Left colon (tissue), 2 donors: ENCODE measurements around the gene LRRTM3. TPM values are rescaled to one million over a fixed set of nuclear protein-coding genes. Genes with fewer than 3 reads are reported as not detected.

Experiments used
- ATAC-seq: fragments of 200-7000 bp; cut with Tn5 transposase; one replicate; pipeline ENCODE4 v1.9.1; 2020; ENCODE audit warnings: mild to moderate bottlenecking, moderate library complexity
- DNase-seq, 2 donors: peaks; one replicate each; pipeline ENCODE4 v3.0.0-alpha.2; 2020
- intact Hi-C, 2 donors: fragments of 100-400 bp; cut with DNase I in 1 of 2; cut with micrococcal nuclease in 1 of 2; formaldehyde crosslinking; loops; one replicate each; pipeline versions ENCODE4 v1.11.2 to v1.14.0; 2022; cut with DNase I, micrococcal nuclease
- total RNA-seq, 2 donors: library from RNA; stranded (reverse); fragmentation: NEBNext Ultra II Directional; extraction: Animal tissue kit (Norgen Biotek cat#: 25700); gene quantifications; one replicate each; pipeline ENCODE4 v1.2.1, GENCODE V29; 2021
- donor health status: DM: no; HTN: no; CAD: no.
- donor health status: DM: yes; HTN: yes; CAD: no.

The LRRTM3 gene
- total RNA-seq, 2 donors from 2014 or later: not detected

DNA sequence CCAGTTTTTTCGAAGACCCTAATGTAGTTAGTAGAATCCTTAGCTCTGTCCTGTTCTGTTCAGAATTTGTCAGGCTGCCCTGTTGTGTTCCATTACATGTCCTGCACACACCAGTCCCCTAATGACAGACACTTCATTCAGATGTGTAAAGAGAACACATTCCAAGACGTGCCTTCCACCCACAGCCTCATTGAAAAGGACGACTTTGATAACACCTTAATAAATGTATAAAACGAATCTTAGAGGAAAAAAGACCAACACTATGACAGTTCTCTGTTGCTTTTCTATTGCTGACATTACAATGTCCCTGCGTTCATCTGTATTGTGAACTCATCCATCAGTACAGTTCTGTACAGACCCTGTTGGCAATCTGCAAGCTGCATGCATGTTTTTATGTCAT is 3.5 kb downstream of the LRRTM3 start:
- intact Hi-C loops: no loop called here
- ATAC-seq (no peak), DNase-seq (no peak)

DNA sequence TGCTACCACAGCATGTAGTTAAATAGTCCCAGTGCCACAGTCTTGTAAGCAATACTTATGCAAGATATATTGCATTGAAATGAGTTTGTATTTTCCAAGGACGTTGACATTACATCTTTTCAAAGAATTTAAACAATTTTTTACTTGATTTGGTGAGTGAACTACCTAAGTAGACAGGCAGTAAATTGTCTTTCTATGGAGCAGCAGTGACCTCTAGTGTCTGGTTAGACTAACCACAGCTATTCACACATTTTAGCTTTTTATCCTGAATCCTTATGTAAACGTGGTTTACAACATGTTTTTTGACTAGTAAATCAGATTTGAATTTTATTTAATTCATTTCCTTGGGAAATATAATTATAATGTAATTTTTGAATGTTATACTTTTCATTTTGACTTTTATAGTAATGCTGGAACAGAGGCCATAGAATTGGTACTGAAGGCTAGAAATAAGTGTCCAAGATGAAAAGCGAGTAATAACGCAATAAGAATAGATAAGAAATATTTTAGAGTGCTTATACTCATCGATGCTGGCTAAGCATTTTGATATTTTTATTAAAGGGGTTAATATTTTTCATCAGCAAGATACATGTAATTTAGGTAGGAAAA is 5.6 kb downstream of the LRRTM3 start:
- intact Hi-C loops: no loop called here
- DNase-seq (no peak), ATAC-seq (peak; percentile 65)

DNA sequence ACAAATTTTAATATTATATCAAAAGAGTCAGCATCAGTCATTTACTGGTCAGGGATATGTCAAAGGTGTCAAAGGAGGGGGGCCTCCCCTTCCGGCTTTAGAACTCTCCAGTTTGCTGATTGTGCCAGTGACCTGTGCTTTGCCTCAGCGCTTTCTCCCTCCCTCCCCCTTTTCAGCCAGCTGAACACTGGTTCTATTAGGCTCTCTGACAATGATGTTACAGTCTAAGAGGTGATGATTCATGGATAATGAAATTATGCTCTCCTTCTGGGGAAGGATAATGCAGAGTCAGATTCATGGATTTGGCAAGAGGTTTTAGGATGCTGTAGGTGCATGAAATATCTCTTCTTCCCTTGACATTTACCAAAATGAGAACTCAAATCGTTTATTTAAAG is 6.1 kb downstream of the LRRTM3 start:
- no peak for DNase-seq
- ATAC-seq: no peak
- intact Hi-C loops: no loop called here

DNA sequence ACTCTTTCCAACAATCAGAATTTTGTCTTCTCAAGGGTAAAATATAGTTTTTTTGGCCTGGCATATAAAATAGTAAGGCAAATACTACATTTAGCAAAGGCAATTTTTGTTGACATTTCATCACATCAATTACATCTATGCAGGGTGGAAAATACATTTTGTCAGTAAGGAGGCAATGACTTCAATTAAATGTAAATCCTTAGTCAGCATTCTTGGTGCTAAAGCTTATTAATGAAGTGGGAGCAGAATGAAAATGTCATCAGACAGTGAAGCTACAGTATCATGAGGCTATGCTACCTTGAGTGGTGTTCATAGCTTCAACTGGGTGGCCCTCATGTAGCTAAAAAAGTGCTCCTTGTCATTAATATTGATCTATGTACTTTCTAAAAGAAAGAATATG is 8.9 kb downstream of the LRRTM3 start:
- intact Hi-C loops: no loop called here

DNA sequence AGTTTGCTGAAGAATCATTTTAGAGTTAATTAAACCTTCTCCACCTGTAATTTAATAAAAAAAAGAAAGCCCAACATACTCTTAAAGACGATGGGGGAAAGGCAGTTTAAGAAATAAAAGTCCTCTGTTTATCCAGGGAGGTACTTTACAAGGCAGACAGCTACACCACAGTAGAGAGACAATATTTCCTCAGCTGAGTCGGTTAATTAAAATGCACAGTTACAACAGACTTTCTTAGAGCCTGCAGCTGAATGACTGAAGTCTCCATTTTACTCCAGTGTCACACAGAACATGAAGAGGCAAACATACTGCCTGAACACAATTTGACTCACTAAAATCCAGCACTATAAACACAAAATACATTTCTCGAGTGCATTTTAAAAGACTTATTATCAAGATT is 15.1 kb downstream of the LRRTM3 start:
- no peak for DNase-seq
- intact Hi-C loops: no loop called here
- ATAC-seq: peak; percentile 66

More for the DNA sequence above, 8.9 kb downstream of the LRRTM3 start:
- ATAC-seq (no peak), DNase-seq (no peak)

DNA sequence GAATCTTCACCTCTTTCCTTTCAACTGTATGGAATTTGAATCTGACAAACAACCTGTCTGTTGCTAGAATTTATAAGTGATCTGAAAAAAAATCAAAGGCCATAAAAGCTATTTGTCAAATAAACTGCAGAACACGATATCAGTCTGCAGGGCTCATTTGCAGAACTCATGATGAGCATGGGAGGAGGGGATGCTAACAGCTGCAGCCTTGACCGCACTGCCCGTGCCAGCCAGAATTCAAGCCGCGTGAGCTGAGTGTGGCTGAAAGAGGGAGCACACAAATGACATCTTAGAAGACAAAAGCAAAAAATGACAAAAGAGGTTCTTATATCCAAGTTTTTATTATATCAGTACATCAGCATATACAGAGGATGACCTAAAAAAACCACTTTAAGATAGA is 15.7 kb downstream of the LRRTM3 start:
- DNase-seq: peak in 1 of 2 donors; percentile 23
- peak; percentile 40 for ATAC-seq
- intact Hi-C loops: no loop called here

DNA sequence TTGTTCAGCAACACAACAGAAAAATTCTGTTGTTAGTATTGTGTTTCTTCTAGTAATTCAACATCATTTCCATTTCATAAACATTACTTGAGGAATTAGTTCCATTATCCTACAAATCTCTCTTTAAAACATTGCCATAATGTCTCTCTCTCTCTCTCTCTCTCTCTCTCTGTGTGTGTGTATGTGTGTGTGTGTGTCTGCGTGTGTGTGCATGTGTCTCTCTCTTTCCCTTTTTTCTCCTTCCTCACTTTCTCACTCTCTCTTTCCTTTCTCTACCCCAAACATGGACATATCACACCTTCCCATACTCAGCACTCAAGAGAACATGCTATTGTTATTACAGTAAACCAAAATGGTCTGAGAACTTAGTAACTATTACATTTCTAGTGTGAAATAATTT is 16.6 kb downstream of the LRRTM3 start:
- ATAC-seq: no peak
- intact Hi-C loops: no loop called here
- DNase-seq: no peak

DNA sequence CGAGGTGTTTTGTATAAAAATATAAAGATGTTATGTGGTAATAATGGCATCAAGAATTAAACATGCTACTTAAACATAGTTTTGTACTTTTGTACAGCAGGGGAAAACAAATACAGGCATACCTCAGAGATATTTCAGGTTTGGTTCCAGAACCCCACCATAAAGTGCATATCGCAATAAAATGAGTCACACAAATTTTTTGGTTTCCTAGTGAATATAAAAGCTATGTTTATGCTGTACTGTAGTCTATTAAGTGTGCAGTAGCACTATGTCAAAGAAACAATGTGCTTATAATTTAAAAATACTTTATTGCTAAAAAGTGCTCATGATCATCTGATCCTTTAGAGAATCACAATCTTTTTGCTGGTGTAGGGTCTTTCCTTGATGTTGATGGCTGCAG is 17.8 kb downstream of the LRRTM3 start:
- ATAC-seq (no peak), DNase-seq (no peak)
- intact Hi-C loops: no loop called here

DNA sequence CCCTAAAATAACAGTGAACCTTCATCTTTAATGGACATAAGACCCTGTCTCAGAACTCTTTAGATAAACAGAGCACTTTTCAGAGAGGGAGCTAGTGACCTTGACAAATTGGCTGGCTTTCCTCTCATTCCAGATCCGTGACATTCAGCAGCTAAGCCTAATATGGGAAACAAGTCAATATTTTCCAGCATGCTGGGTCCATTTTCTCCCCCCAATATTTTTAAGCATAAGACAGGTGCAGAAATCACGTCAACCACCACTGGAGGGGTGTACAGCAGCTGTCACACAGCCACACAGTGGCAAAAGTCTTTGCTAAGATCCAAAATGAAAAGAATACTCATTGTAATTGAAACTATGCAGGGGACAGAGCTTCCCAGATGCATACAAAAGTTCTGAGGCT is 26.1 kb downstream of the LRRTM3 start:
- intact Hi-C loops: no loop called here
- ATAC-seq: no peak
- no peak for DNase-seq

DNA sequence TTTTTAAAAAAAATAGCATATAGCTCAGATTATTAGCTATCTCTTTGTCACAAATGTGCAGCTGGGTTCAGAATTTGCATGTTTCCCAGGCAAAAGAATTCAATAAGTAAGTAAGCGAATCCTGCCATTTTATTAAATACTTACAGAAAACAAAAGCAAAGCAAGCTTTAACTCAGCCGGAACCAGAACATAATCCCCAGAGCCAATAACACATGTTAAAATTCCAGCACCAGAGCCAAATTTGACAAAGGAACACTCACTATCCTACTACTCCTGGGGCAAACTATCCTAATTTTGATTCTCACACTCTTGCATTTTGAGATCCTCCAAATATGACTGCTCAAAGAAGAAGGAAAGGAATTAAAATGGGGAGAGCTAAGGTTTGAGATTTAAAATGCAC is 32.6 kb downstream of the LRRTM3 start:
- intact Hi-C loops: no loop called here
- no peak for ATAC-seq
- DNase-seq: no peak

DNA sequence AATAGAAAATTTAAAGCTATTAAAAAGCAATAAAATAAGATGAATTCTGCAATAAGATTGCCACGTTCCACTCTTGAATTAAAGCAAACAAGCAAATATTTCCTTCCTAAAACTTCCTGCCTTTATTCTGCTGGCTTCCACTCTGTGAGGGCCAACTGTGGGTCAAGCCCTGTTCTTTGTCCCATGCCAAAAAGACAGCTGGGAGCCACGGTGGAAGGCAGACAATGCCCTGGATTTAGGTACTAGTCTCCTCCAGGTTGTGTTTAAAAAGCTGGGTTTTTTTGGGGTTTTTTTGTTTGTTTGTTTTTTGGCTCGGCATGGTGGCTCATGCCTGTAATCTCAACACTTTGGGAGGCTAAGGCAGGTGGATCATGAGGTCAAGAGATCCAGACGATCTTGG is 39.1 kb downstream of the LRRTM3 start:
- no peak for ATAC-seq
- intact Hi-C loops: no loop called here
- no peak for DNase-seq

DNA sequence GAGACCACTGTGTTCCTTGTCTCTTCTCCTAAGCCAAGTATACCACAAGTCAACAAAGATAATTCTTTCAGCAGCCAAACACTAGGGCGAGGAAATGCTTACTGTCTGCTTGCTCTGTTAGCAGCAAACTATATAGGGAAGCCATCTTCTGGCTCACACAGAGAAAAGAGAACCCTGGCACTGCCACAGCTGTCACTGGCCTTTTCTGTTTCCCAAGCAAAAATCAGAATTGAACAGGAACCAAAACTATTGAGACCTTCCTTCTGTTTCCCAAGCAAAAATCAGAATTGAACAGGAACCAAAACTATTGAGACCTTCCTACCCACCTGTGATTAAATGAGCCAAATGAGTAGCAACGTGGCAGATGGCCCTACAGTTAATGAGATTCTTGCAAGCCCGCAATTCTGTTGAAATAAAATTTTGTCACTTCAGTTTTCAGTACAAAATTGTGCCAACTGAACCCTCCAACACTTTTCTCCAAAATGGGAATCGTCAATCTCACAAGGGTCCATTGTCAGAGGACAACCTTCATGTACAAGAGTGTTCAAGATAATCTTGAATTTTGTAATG is 54.5 kb downstream of the LRRTM3 start:
- intact Hi-C loops: no loop called here
- DNase-seq: no peak

DNA sequence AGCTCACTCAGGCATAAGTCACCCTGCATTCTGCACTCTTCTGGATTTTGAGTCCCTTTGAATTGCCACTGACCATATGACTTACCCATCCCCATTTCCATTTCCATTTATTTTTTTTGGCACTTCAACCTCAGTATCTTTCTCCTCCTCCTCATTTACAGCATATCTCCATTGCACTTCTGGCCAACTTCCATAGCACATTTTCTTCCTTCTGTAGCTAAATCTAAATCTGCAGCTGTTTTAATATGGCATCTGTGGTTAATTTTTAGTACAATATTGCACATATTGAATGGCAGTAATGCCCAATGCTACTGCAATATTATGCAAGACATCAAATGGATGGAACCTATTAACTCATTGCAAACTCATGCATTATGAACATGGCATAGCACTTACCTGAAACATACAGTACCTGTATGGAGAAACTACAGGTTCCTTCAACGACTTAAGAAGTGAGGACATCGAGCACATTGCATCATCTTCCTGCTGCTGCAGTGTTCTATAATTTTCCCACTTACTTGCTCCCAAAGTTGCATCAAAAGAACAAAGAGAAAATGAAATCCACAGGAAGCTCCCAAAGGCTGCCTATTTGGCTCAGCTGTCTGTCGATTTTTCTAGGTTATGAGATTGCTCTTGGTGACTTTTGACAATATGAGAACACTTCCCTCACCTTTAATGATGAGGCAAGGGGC is 55.7 kb downstream of the LRRTM3 start:
- intact Hi-C loops: no loop called here
- ATAC-seq (no peak), DNase-seq (no peak)

More for the DNA sequence above, 54.5 kb downstream of the LRRTM3 start:
- no peak for ATAC-seq

DNA sequence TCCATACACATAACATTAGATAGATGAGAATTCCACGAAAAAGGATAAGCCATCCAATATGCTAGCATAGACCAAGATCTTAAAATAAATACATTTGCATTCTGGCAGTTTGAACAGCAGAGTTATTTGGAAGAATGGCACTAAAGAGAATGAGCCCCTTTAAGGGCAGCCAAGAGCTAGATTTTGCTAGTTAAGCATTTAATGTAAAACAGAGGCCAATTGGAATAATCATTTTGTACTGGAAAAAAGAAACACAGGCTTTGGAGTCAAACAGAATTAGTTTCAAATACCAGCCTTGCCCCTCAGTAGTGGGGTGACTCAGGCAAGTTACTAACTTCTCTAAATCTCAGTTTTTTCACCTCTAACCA is 56.2 kb downstream of the LRRTM3 start:
- no peak for ATAC-seq
- intact Hi-C loops: no loop called here
- DNase-seq: no peak

DNA sequence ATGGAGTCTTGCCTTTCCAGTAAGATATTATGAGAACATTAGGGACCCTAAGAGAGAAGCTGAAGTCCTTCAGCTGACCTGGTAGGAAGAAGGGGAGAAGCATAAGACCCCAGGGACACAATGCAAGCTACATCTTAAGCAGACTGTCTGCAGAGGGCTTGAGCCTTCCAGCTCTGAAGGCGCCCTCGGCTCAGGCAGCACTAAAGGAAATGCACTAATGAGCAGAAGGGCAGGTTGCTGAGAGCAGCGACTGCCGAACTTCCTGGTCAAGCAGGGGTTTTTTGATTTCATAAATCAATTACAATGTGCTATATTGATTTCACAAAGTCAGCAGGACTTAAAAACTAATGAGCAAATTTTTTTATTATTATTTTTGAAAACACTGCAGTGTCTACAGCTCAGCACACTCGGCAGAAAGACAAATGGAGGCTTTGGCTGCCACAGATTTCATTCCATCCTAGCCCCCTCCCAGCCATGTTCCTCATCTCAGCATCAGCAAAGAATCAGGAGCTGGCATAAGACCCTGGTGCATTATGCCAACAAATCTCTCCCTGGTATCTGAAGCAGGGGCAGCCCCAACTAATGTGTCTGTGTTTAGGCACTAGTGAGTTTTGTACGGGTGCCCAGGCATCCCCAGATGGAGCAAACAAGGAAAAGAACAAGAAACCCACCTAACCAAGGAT is 57.1 kb downstream of the LRRTM3 start:
- DNase-seq: no peak

DNA sequence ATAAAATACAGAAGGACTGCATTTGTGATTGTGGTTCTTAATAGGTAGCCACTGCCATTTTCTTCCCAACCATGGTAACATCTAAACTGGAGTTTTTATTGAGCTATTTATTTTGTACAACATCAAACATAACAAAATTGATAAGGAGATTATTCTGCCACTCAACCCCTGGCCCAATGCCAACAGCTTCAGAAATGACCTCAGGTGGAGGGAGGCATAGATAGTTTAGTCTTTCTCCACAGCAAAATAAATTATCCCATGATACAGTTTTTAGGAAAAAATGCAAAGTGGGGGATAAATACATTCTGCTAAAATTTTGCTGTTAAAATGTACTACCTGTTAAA is 57.6 kb downstream of the LRRTM3 start:
- DNase-seq (no peak), ATAC-seq (no peak)

More for the DNA sequence above, 57.1 kb downstream of the LRRTM3 start:
- intact Hi-C loops: no loop called here
- no peak for ATAC-seq

DNA sequence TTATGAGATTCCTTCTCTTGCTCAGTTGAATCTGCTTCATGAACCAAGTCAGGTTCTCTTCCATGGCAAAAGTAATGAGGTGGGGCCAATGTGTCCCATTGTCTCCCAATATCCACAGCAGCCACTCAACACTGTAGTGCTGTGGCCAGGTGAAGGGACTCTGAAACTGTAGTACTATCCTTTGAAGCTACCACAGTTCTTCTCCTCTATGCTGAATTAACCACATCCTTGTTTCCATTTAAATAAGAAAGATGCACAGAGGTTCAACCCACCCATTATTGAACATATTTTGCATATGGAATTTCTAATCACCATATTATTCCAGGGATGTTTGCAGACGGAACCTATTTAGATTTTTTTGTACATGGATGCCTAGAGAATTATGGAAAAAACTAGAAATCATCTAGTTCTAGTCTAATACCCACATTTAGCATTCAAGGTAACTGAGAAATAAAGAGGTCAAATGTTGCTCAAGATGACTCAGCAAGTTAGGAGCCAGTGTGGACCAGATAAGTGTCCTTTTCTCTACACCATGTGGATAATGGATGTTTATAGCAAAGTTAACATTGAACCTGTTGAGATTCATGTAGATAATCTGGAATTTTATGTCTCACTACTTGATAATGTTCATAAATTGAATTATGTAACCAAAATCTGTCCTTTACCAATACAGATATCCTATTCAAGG is 64.5 kb downstream of the LRRTM3 start:
- intact Hi-C loops: no loop called here
- no peak for DNase-seq
- ATAC-seq: no peak

More for the DNA sequence above, 57.6 kb downstream of the LRRTM3 start:
- intact Hi-C loops: no loop called here

DNA sequence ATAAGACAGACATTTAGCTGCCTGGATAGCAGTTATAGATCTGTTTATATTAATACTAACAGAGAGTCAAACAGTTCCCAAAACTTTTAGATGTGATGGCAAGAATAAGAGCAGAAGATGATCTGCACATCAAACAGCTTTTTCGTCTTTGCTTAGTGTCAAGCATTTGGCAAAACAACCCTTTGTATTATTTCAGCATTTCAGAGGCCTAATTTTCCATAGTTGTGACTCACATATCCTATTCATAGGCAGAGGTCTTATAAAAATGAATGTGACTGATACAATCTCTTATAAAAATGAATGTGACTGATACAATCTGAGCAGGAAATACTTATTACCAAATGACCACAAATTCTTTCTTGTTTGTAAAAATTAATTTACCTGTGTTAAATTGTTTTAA is 71.2 kb downstream of the LRRTM3 start:
- ATAC-seq: no peak
- intact Hi-C loops: no loop called here

DNA sequence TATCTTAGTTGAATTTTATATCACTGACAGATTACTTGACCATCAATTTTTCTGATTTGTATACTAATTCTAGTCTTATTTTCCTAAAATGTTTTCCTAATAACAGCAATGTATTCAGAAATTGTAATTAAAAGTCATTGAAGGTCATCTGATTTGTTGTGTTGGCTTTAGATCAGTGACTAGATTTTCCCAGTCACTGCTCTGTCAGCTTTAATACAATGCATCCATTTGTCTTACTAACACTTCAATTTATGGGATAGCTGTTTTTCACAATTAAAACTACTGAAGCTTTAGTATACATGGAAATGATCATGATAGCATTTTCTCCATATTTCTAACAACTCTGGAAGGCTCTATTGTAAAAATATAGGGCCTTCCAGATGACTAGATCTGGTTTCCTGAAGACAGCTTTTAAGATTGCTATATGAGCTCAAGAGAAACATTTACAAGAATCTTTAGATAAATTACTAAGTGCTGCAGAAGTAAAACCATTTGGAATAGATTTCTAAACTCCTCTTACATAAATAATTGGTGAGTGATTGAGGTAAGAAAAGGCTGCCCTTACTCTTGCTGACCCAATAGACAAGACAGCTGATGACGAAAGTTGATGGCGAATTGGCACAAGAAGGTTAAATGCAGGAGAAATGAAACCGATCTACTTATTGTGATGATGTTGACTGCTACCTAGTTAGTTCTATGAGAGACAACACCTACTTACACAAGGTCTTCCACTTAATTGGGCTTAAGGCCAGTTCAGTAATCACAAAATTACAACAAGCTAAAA is 74.1 kb downstream of the LRRTM3 start:
- intact Hi-C loops: no loop called here
- ATAC-seq (no peak), DNase-seq (no peak)

More for the DNA sequence above, 71.2 kb downstream of the LRRTM3 start:
- DNase-seq: no peak
